Renal pelvis (tissue), 4 donors: ENCODE measurements around the gene S1PR2. TPM values are rescaled to one million over a fixed set of nuclear protein-coding genes. Genes with fewer than 3 reads are reported as not detected.
A peak's percentile ranks its signal among the peaks of the same experiment; 100 is the strongest.
"Not testable (repeated sequence)": the region's sequence is repeated elsewhere in the genome, so short reads cannot be mapped to it uniquely, and the experiment has no call there.

Experiments used
- DNase-seq: peaks from one replicate; pipeline ENCODE4 v3.0.0-alpha.2; 2013
- polyA plus RNA-seq, 3 donors: library from polyadenylated mRNA; unstranded; fragments of 120-200 nt; gene quantifications; one replicate each; pipeline ENCODE4 v1.2.1, GENCODE V29; 2013; ENCODE audit not compliant: insufficient read length in 3 of 3

The S1PR2 gene
- polyA plus RNA-seq, 3 donors, result 12.1 to 13.5 (median 12.3) TPM

DNA sequence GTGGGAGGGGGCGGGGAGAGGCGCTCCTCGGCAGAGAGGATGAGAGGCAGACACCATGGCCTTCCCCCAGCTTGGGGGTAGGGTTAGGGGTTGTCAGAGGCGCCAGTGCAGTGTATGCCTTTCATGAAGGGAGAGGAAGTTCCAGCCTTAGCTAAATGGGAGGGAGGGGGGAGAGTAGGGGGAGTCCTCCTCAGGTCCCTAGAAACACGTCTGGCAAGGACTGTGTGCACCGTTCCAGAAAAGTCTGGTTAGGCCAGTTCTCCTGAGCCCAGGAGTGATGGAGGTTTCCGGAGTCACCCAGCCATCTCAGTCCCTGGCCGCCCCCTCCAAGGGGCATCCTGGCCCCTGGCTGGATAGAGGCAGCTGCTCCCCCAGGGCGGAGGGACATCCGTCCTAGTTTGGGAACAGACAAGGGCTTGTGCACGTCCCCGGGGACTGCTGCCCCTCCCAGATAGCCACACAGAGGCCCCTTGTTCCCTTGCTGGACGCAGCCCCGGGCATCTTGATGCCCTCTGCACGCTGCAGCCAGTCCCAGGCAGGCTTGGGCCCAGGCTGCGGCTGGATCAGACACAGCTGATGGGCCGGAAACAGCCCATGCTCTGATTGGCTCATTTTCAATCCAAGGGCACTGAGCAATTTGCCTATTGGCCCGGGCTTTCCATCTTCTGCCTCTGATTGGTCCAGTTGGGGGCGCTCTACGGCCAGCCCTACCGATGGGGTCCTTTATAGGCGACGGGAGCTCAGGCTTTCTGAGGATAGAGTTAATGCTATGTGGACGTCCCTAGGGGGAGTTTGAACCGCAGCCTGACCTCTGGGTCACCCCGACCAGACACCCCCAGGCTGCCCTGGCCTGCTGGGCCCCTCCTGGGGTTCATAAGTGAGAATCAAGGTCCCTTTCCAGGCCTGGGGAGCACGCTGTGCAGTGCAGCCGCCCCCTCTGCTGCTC is 3.8 kb downstream of the S1PR2 start:
- DNase-seq, result no peak

DNA sequence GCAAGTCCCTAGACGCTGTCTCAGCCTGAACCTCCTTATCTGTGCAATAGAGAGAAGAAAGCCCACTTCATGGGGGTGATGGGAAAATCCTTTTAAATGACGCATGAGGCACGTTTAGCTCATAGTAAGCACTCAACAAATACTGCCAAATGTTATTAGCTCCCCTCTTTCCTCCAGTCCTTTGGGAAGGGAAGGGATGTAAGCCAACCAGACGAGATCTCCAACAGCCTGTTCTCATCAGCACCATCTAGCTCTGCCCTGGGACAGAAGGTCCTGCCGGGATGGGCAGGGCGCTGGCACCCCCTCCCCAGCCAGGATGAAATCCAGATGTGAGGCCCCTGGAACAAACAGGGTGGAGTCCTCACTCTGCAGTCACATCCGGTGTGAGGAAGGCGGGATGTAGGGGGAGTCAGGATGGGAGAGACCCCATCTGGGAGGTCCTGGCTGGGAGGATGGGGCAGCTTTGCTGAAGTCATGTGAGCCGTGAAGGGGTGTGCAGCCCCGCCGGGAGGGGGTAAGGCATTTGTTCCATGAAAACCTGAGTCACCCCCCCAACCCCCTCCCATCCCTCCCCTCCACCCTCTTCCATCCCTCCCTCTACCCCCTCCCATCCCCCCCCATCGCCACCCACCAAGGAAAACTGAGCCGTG is 4.6 kb downstream of the S1PR2 start:
- DNase-seq, result peak; percentile 87

DNA sequence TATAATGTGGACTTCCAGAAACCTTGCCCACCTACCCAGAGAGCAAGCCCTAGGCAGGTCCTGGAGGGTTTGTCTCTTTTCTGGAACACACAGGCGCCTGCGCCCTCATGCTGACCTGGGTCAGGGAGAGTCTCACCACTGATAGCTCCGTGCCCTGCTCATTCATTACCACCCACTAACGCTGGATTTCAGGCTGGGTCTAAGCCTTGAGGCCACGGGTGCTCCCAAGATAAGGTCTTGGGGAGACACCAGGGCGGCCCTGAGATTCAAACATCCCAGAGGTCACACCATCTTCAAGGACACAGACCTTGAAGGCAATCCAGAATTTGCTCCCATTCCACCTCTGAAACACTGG is 5.1 kb downstream of the S1PR2 start:
- no peak for DNase-seq

DNA sequence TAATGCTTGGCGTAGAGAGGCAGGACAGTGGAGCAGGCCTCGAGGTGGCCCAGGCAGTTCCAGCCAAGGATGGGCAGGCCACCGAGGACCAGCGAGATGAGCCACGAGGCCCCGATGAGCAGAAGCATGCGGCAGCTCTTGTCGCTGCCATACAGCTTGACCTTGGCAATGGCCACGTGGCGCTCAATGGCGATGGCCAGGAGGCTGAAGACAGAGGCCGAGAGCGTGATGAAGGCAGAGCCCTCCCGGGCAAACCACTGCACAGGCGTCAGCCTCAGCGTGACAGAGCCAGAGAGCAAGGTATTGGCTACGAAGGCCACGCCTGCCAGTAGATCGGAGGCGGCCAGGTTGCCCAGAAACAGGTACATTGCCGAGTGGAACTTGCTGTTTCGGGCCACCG is 6.8 kb downstream of the S1PR2 start:
- DNase-seq, result no peak

DNA sequence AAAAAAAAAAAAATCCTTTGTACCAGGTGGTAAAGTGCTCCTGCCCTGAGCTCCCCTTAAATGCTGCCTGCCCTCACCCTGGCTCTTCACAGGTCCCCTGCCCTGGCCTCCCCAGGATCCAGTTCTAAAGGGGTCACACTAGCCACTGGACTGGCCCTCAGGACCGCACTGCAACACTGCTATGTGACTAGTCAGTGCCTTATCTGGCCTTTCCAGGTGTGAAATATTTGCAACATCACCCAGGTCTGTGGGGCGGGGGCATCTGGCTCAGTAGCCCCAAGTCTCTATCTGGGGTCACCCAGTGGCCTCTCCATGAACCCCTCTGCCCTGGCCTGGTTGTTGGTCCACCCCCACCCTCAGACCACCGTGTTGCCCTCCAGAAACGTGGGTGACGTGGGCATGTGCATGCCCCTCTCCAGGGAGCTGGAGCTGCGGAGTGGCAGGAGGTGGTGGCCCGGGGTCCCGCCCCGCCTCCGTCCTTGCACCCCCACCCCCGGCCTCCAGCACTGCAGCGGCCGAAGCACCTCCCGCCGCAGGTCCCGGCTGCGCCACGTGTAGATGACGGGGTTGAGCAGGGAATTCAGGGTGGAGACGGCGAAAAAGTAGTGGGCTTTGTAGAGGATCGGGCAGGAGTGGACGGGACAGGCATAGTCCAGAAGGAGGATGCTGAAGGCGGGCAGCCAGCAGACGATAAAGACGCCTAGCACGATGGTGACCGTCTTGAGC is 7.5 kb downstream of the S1PR2 start:
- DNase-seq, result no peak

DNA sequence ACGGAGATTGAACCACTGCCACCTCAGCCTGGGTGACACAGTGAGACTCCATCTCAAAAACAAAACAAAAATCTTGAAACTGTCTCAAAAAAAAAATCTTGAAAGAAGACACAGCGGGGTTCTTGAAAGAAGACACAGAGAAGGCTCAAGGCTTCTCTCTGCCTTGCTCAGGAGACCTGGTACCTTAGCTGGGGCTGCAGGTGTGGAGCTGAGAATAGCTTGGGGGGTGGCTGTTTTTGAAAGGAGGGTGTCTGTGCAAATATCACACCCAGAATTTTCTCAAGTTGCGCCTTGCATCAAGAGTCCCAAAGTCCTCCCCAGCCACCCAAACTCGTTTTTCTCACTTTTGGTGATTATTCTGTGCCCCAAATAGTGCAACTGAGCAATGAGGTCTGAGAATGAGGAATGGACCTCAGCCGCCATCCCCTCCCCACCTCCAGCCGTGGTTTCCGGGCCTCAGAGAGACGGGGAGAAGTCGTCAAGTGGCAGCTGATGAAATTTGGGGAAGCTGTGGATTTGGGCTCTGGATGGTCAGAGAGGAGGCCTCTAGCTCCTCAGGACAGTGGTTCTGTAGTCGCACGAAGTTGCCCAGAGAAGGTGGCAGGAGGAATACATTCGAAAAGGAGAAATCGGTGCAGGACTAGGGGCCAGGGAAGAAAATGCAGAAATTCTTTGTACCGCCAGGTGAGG is 8.8 kb downstream of the S1PR2 start:
- no peak for DNase-seq

DNA sequence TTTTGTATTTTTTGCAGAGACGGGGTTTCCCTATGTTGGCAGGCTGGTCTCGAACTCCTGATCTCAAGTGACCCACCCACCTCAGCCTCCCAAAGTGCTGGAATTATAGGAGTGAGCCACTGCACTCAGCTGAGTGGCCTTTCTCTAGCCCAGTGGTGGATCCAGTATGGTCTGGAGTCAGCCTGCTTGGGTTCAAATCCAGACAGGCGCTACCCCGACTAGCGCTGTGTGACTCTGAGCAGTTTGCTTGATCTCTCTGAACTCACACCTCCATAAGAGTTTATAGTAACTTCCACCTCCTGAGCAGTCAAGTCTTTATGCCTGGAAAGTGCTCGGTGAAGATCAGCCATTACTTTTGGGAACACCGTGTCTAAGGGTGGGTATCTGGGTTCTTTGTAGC is 10.4 kb downstream of the S1PR2 start:
- no peak for DNase-seq

DNA sequence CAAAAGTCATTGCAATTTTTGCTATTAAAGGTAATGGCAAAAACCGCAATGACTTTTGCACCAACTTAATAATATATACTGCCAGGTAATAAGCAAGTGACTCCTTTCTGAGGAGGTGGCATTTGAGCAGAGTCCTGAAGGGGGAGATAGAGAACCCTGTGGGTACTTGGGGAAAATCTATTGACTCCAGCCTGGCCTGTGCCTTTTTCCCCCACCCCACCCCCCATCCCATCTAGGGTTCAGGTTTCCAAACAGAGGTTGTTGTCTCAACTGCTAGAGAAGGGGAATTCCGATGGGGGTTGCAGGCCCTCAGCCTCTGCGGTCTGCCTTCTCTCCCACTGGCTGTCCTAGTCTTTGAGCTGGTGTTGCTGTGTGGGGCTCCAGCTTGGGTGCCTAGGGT is 11.5 kb downstream of the S1PR2 start:
- no peak for DNase-seq

DNA sequence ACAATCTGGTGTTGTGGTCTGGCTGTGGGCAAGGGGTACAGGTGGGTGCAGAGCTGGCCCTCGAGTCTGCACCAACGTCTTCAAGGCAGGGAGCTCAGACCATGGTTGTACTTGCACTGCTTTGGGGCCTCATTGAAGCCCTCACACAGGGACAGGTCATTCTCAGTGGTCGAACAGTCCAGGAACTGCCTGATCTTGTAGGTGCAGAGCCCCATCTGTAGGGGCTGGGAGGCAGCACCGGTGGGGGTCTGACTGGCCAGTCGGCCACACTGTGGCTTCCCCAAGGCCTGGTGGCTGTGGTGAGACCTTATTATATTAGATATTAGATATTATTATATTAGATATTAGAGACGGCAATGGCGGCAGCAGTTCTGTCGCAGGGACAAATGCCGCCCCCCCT is 14.0 kb downstream of the S1PR2 start:
- DNase-seq, result no peak

DNA sequence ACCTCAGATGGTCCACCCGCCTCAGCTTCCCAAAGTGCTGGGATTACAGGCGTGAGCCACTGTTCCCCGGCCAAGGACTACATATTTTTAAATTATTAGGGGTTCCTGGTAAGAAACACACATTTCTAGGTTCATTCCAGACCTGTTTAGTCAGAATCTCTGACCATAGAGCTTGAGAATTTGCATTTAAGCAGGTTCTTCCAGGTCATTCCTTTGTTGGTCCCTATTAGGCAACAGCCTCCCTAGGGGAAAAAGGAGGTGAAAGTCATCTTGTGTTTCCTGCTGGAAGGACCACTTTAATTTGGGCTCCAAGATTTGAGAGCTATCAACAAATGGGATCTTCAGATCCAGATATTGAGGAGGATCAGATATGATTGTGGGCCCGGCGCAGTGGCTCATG is 16.3 kb downstream of the S1PR2 start:
- no peak for DNase-seq

DNA sequence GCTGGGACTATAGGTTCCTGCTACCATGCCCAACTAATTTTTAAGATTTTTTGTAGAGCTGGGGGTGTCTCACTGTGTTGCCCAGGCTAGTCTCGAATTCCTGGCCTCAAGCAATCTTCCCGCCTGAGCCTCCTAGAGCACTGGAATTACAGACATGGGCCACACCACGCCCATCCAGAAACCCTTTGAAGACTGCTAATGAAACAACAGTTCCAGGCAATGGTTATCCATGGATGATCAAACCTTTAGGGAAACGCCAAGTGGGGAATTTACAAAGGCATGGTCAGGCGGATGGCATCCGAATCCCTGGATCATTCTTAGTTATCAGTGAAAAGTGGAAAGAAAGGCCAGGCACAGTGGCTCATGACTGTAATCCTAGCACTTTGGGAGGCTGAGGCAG is 19.4 kb downstream of the S1PR2 start:
- no peak for DNase-seq

DNA sequence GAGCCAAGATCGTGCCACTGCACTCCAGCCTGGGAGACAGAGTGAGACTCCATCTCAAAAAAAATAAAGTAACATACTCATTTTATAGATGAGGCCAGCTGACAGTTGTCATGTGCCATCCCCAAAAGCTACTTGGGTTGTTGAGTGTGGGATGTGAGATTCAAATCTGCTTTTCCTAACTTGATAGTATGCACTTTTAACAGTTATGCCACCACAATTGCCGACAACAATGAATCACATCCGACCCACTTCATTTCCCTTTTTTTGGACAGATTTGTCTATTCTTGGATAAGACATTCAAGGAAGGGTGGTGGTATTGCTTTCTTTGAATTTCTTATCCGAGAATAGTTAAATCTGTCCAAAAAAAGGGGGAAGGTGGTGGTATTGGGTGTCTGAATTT is 20.1 kb downstream of the S1PR2 start:
- DNase-seq, result no peak

DNA sequence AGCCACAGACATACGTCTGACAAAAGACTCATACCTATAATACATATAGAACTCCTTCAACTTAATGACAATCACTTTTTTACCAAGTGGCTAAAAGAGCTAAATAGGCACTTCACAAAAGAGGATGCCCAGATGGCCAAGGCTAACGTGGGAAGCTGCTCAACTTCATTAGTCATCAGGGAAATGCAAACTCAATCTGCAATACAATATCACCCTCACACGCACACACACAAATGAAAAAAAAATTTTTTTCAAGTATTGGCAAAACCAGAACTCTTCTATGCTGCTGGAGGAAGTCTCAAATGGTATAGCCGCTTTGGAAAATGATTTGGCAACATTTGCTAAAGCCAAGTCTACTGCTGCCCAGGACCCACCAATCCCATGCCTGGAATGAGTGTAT is 21.8 kb downstream of the S1PR2 start:
- DNase-seq, result no peak

DNA sequence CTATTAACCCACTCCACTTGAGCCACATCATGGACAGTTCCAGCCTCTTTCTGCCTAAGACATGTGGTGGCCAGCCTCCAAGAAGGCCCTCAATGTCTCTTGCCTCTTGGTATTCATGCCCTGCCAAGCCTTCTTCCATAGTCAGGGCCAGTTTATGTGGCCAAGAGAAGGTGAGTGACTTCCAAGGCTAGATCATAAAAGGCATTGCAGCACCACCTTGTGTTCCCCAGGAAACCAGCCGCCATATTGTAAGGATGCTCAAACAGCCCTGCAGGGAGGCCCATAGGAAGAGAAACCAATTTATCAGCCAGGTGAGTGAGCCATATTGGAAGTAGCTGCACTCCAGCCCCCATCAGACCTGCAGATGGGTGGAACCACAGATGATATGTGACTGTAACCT is 24.1 kb downstream of the S1PR2 start:
- DNase-seq, result no peak

DNA sequence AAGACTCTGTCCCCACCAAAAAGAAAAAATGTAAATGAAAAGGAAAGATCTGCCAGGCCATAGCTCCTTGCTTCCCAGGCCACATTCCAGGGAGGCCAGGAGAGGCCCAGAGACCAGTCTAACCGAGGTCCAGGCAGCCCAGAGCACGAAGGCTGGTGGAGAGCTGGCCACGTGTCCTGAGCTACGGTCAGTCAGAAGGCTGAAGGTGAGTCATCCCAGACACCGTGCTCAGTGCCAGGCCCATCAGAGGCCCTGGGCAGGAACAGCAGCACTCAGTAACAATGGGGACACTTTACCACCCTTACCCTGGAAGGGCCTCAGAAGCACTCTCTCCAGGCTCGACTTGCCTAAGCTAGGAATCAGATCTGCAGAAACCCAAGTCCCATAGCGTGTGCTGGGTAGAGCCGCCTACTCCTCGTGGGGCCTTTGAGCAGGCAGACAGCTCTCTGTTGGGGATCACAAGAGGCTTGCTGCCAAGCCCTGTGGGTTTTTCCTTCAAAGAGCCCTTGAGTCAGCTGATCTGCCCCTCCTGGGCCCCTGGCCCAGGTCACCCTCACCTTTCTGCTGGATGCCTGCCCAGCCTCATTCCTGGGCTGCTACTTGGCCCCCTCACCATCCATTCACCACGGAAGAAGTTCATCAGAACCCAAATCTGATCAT is 24.8 kb downstream of the S1PR2 start:
- no peak for DNase-seq

DNA sequence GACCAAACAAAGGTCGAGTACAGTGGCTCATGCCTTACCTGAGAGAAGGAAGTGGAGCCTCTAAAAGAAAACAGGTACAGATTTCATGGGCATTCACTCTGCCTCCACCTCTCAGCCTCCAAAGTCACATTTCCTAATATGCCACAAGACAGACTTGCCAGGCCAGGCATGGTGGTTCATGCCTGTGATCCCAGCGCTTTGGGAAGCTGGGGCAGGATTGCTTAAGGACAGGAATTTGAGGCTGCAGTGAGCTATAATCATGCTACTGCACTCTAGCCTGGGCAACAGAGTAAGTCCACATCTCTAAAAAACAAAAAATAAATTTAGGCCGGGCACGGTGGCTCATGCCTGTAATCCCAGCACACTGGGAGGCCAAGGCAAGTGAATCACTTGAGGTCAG is 25.5 kb downstream of the S1PR2 start:
- DNase-seq, result no peak

DNA sequence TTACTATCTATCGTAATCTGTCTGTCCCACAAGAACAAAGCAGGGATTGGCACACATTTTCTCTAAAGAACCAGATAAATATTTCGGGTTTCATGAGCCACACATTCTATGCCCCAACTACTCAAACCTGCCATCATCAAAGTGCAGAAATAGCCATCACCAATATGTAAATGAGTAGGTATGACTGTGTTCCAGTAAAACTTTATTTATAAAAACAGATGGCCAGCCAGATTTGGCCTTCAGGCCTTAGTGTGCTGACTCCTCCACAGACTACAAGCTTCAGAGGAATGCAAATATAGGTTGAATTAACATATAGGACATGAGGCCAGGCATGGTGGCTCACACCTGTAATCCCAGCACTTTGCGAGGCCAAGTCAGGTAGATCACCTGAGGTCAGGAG is 27.4 kb downstream of the S1PR2 start:
- DNase-seq, result no peak

DNA sequence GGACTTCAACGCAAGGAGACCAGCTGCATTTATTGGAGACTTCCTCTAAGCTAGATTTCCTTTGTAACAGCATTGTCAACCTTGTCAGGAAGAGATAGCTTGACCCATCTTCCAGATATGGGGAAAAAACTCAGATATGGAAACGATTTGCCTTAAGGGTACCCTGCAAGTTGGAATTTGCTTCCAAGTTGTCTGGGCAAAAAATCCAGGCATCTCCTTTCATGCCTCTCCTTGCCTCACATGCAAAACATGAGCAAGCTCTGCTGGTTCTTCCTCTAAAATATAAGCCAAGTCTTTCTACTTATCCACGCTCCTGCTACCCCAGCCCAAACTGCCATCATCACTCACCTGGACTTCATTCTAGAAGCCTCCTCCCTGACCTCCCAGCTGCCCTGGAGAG is 30.0 kb downstream of the S1PR2 start:
- DNase-seq, result no peak

DNA sequence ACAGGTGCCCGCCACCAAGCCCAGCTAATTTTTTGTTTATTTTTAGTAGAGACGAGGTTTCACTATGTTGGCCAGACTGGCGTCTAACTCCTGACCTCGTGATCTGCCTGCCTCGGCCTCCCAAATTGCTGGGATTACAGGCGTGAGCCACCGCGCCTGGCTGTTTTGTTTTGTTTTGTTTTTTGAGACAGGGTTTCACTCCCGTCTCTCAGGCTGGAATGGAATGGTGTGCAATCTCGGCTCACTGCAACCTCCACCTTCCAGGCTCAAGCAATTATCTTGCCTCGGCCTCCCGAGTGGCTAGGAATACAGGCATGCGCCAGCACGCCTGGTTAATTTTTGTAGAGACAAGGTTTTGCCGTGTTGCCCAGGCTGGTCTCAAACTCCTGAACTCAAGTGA is 31.0 kb downstream of the S1PR2 start:
- DNase-seq, result not testable (repeated sequence)

DNA sequence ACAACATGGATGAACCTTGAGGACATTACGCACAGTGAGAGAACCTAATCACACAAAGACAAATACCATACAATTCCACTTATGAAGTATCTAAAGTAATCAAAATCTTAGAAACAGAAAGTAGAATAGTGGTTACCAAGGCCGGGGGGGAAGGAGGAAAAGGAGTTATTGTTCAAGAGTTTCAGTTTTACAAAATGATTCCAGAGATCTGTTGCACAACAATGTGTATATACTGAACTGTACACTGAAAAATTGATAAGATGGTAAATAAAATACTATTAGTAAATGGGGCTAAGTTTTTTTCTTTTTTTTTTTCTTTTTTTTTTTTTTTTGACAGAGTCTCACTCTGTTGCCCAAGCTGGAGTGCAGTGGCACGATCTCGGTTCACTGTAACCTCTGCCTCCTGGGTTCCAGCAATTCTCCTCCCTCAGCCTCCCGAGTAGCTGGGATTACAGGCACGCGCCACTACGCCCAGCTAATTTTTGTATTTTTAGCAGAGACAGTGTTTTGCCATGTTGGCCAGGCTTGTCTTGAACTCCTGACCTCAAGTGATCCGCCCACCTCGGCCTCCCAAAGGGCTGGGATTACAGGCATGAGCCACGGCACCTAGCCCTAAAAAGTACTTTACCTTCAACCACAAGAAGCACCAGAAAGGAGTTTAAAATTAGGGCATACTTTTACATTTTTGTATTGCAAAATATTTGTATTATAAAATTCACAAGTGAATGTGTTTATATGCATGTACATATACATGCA is 32.1 kb downstream of the S1PR2 start:
- not testable (repeated sequence) for DNase-seq

DNA sequence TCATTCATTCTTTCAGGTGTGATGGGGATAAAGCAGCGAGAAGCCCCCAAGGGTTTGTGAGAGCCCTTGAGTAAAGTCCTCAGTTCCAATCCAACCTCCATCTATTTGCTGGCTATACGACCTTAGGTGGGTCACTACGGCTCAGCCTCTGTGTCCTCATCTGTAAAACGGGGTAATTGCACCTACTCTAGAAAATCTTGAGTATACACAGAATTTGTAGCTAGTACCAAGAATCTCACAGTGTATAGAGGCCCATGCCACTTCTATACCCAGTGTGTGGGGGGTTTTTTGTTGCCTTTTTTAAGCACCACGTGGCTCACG is 36.0 kb downstream of the S1PR2 start:
- no peak for DNase-seq
